LNCaP clone FGC (cell line): ENCODE results near the gene HIVEP2.

Experiments used
- DNase-seq: peaks from one replicate; pipeline ENCODE4 v3.0.0-alpha.2; 2011; ENCODE audit warnings: low read depth
- H3K4me3 ChIP-seq: 2 replicates; pipeline ENCODE4 v1.5.1; 2011; ENCODE audit warnings: mild to moderate bottlenecking, low read depth, low read length, control low read depth
- TF ChIP-seq, protein P1 (sequence below): IDR thresholded peaks from 2 replicates; pipeline ENCODE4 v1.5.1; 2012; ENCODE audit warnings: mild to moderate bottlenecking; ENCODE audit not compliant: control insufficient read depth, insufficient read depth; ENCODE audit errors: extremely low read depth

Gene HIVEP2

DNA sequence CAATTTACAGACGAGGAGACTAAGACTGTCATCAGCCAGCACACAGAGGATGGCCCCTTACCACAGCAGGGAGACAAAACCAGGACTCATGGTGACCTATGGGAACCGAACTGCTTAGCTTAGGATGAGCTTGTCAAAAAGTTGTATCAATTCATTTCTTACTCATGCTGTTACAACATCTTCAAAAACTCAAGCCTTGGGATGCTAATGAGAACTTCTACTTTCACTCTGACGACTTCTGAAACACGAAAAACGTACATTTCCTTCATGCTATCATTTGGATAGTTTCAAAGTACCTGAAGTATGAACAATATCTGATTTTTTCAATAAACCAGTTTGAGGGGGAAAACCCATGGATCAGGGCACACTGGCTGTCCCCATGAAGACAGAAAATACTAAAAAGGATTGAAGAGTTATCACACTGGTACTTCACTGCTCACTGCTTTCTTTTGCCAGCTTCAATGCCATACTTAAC lies 31.9 kb downstream of the HIVEP2 start:
- TF ChIP-seq, protein P1, sequence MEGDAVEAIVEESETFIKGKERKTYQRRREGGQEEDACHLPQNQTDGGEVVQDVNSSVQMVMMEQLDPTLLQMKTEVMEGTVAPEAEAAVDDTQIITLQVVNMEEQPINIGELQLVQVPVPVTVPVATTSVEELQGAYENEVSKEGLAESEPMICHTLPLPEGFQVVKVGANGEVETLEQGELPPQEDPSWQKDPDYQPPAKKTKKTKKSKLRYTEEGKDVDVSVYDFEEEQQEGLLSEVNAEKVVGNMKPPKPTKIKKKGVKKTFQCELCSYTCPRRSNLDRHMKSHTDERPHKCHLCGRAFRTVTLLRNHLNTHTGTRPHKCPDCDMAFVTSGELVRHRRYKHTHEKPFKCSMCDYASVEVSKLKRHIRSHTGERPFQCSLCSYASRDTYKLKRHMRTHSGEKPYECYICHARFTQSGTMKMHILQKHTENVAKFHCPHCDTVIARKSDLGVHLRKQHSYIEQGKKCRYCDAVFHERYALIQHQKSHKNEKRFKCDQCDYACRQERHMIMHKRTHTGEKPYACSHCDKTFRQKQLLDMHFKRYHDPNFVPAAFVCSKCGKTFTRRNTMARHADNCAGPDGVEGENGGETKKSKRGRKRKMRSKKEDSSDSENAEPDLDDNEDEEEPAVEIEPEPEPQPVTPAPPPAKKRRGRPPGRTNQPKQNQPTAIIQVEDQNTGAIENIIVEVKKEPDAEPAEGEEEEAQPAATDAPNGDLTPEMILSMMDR, result no peak
- H3K4me3 ChIP-seq, result no peak overlapping the region
- DNase-seq, result no peak

DNA sequence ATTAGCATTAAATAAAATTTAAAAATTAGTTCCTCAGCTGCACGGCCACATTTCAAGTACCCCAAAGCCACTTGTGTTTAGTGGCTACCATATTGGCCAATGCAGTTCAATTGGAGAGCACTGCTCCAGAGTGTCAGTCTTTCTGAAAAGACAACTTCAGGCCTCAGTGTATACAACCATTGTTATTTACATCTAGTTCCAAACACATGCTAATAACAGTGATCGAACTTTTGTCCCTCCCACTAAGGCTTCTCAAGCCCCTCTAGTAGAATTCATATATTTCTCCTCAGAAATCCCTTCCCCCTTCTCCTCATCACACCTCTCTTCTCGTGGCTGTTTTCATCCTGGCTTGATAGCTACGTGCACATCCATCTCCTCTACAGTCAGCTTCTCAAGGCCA lies 32.9 kb downstream of the HIVEP2 start:
- no peak for DNase-seq
- no peak overlapping the region for H3K4me3 ChIP-seq
- TF ChIP-seq, protein P1, result no peak

DNA sequence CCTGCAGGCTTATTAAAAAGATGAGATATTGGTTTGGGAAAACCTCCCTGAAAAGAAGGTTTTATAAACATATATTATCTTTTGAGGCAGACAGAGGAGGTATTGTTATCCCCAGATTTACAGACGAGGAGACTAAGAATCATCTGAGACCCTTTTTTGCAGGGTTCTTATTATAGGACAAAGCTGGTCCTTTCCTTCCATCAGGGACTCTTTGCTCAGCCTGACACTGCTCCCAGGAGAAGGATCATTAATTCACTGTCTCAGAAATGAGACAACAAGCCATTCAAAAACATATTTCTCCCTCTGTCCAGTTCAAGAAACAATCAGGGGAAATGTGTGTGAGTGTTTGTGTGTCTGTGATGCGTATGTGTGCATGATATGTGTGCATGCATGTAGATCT lies 33.5 kb downstream of the HIVEP2 start:
- TF ChIP-seq, protein P1, result no peak
- DNase-seq, result no peak
- H3K4me3 ChIP-seq, result no peak overlapping the region

DNA sequence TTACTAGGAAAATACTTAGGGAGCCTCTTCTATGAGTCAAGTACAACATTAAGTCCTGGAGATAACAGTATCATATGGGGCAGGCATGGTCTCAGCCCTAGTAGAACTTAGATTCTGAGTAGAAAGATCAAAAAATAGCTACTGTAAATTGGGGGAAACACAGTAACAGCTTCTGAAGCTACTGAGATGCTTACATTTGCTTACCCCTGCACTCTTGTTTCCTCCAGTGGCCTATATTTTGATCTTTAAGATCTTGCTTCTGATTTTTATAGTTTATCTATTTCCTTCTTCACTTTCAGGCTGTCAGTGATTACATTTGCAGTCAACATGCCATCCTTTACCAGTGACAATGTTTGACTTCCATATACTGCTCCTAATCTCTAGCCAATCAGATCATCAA lies 35.3 kb downstream of the HIVEP2 start:
- no peak overlapping the region for H3K4me3 ChIP-seq
- no peak for DNase-seq
- TF ChIP-seq, protein P1, result no peak

DNA sequence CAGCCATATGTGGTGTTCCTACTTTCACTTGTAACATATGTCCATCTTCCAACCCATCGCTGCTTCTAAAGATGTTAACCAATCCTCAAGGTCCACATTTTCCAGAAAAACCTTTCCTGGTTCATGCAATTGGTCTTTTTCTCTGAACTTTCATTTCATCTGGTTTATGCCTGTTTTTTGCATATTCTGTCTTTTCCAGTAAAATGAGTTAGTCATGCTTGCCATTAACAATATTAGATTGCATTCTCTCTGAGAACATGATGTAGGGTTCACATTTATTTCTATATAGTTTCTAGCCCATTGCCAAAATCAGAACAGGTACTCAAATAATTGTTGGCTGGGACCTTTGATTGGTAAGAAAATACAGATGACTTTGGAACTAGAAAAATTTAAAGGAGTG lies 36.7 kb downstream of the HIVEP2 start:
- H3K4me3 ChIP-seq, result no peak overlapping the region
- TF ChIP-seq, protein P1, result no peak
- no peak for DNase-seq

DNA sequence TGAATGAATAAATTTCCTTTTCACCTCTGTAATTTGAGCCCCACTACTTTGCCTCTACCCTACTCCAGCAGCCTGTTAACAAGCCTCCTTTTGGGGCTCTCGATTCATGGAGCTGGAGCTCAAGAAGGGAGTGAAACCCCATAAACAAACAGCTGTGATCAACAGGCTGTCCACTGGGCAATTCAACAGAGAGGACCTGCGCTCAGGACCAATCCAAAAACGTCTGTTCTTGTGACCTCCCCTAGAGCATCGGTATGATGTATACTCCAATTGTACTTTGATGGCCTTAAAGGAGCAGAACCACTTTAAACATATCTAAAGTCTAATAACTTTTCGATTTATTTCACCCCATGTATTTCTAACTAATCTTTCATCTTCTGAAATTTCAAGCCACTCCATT lies 37.4 kb downstream of the HIVEP2 start:
- TF ChIP-seq, protein P1, result no peak
- no peak for DNase-seq
- no peak overlapping the region for H3K4me3 ChIP-seq

DNA sequence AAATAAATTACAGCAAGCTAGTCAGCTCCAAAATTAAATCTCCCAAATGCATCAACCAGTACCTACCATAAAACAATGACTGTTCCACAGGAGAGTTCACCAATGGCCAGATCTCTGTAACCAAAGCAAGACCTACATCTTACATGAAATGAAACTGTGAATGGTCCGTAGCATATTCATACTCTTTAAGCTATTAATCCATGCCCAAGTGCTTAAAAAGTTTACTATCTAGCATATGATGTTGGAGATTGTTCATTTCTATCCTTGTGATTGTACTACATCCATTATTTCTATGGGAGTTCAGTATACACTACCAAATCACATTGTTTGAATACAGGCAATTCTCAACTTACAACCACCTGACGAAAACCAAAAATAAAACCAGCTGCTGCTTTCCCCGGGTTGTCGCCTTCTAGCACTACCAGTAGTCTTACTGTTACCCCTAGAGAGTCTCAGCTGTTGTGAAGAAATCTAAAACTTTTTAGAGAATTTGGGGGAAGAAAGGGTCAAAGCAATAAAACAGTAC lies 38.0 kb downstream of the HIVEP2 start:
- no peak overlapping the region for H3K4me3 ChIP-seq
- TF ChIP-seq, protein P1, result no peak

More for the DNA sequence above, 38.0 kb downstream of the HIVEP2 start:
- DNase-seq, result no peak
